ENCODE data around the gene ADIPOR2. TPM values are rescaled to one million over a fixed set of nuclear protein-coding genes. Genes with fewer than 3 reads are reported as not detected.

Gene ADIPOR2
- total and polyA plus RNA-seq, 4 donors, result 14.8 to 50.5 (median 31.7) TPM

DNA sequence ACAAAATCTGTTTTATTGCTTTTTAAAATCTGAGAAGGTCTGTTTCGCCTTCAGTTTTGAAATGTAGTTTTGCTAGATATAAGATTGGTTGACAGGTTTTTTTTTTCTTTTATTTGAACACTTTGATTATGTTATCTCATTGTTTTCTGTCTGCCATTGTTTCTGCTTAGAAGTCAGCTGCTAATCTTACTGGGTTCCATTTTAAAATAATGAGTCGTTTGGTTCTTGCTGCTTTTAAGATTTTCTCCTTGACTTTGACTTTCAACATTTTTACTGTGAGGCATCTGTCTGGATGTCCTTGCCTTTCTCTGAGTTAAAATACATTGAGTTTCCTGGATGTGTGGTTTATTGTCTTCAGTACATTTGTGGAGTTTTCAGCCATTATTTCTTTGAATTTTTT is 56.7 kb downstream of the ADIPOR2 start:
- ATAC-seq (ENCODE audit: low FRiP score) (no peak), DNase-seq (no peak)
- Histone ChIP-seq H3K9me3 (ENCODE audit: control insufficient read depth, low read length) (no peaks in the 10 kb centered on the region), H3K36me3 (ENCODE audit: control insufficient read depth in 1 of 2, insufficient read depth in 2 of 2, low read length in 1 of 2) (no peaks in the 10 kb centered on the region), H3K27me3 (ENCODE audit: control insufficient read depth in 1 of 2, insufficient read depth in 2 of 2, low read length in 1 of 2) (no peaks in the 10 kb centered on the region), H3K4me3 (ENCODE audit: low read length in 2 of 2) (no peak overlapping the region), H3K4me1 (ENCODE audit: control insufficient read depth in 1 of 2, insufficient read depth in 2 of 2, low read length in 2 of 2) (no peaks in the 10 kb centered on the region), H3K27ac (ENCODE audit: low read depth in 1 of 2, low read length in 2 of 2) (no peak overlapping the region)
- WGBS, 2 donors, result 97% methylated on average over 2 of the region's 2 CpGs
- intact Hi-C loops (cut with DNase I), result no loop called here

DNA sequence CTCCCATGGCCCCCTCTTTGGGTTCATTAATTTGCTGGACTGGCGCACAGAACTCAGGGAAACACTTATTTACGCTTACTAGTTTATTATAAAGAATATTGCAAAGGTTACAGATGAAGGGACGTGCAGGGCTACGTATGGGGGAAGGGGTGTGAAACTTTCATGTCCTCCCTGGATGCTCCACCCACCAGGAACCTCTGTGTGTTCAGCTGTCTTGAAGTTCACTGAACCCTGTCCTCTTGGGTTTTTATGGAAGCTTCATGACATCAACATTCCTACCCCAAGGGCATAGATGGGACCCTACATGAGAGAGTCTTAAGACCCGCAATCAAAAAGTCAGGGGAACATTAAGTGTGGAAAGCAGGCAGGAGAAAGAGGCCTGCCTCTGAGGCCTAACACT is 58.1 kb downstream of the ADIPOR2 start:
- ATAC-seq (ENCODE audit: low FRiP score), result no peak
- no peak overlapping the region for H3K4me3 ChIP-seq (ENCODE audit: low read length in 2 of 2)
- whole genome bisulfite sequencing, 2 donors, result 98% methylated on average over 5 of the region's 5 CpGs
- intact Hi-C loops (cut with DNase I), result no loop called here
- no peaks in the 10 kb centered on the region for H3K36me3 ChIP-seq (ENCODE audit: control insufficient read depth in 1 of 2, insufficient read depth in 2 of 2, low read length in 1 of 2)
- H3K4me1 ChIP-seq (ENCODE audit: control insufficient read depth in 1 of 2, insufficient read depth in 2 of 2, low read length in 2 of 2), result no peaks in the 10 kb centered on the region
- H3K27me3 ChIP-seq (ENCODE audit: control insufficient read depth in 1 of 2, insufficient read depth in 2 of 2, low read length in 1 of 2), result no peaks in the 10 kb centered on the region
- no peak for DNase-seq
- no peaks in the 10 kb centered on the region for H3K9me3 ChIP-seq (ENCODE audit: control insufficient read depth, low read length)
- H3K27ac ChIP-seq (ENCODE audit: low read depth in 1 of 2, low read length in 2 of 2), result no peak overlapping the region

GRCh38 chr12:1750300-1750699 is 59.4 kb downstream of the ADIPOR2 start:
- intact Hi-C loops (cut with DNase I), result no loop called here
- H3K4me3 ChIP-seq (ENCODE audit: low read length in 2 of 2), result no peak overlapping the region
- 96 to 98% methylated on average over 3 of the region's 3 CpGs for WGBS, 2 donors
- no peaks in the 10 kb centered on the region for H3K36me3 ChIP-seq (ENCODE audit: control insufficient read depth in 1 of 2, insufficient read depth in 2 of 2, low read length in 1 of 2)
- H3K27me3 ChIP-seq (ENCODE audit: control insufficient read depth in 1 of 2, insufficient read depth in 2 of 2, low read length in 1 of 2), result no peaks in the 10 kb centered on the region
- H3K4me1 ChIP-seq (ENCODE audit: control insufficient read depth in 1 of 2, insufficient read depth in 2 of 2, low read length in 2 of 2), result no peaks in the 10 kb centered on the region
- no peaks in the 10 kb centered on the region for H3K9me3 ChIP-seq (ENCODE audit: control insufficient read depth, low read length)
- no peak for ATAC-seq (ENCODE audit: low FRiP score)
- H3K27ac ChIP-seq (ENCODE audit: low read depth in 1 of 2, low read length in 2 of 2), result no peak overlapping the region
- no peak for DNase-seq

DNA sequence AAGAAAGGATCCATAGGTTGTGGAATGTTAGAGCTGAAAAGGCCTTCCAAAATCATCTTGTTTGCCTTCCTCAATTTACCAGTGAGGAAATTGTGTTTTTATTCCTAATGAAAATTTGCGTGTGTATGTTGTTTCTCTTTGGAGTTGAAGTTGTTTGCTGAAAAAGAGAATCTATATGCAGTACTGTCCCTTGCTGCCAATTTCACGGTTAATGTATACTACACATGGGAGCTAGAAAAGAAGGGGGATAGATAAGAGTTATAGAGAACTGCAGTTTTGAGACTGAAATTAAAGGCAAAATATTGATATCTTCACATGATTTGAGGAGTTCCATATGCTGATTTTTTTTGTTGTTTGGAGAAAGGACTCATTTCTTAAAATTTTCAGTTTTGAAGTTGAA is 67.5 kb downstream of the ADIPOR2 start:
- Histone ChIP-seq H3K4me3 (ENCODE audit: low read length in 2 of 2) (no peak overlapping the region), H3K27ac (ENCODE audit: low read depth in 1 of 2, low read length in 2 of 2) (no peak overlapping the region), H3K4me1 (ENCODE audit: control insufficient read depth in 1 of 2, insufficient read depth in 2 of 2, low read length in 2 of 2) (peaks cover 0 to 7% of the 10 kb centered on the region in 2 donors), H3K27me3 (ENCODE audit: control insufficient read depth in 1 of 2, insufficient read depth in 2 of 2, low read length in 1 of 2) (no peaks in the 10 kb centered on the region), H3K9me3 (ENCODE audit: control insufficient read depth, low read length) (no peaks in the 10 kb centered on the region), H3K36me3 (ENCODE audit: control insufficient read depth in 1 of 2, insufficient read depth in 2 of 2, low read length in 1 of 2) (no peaks in the 10 kb centered on the region)
- 89 to 94% methylated on average over 2 of the region's 2 CpGs for WGBS, 2 donors
- no peak for ATAC-seq (ENCODE audit: low FRiP score)
- DNase-seq, result no peak
- intact Hi-C loops (cut with DNase I), result no loop called here

DNA sequence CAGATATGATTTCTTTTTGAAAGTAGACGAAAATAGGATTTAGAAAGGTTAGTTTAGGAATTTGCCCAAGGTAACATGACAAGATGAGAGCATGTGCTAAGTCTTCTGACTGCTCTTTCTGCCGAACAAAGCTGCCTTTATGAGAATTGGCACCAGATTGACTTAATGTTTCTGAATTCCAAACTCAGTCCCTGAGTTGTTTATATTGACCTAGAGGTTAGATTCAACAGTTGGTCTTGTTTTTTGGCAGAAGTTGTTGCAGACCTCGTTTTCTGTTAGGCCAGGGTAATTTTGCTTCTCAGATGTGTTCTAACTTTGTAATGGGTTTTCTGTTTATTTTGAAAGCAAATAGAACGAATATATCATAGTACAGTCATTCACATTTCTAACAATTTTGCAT is 68.0 kb downstream of the ADIPOR2 start:
- no peak for ATAC-seq (ENCODE audit: low FRiP score)
- H3K27me3 ChIP-seq (ENCODE audit: control insufficient read depth in 1 of 2, insufficient read depth in 2 of 2, low read length in 1 of 2), result no peaks in the 10 kb centered on the region
- H3K4me1 ChIP-seq (ENCODE audit: control insufficient read depth in 1 of 2, insufficient read depth in 2 of 2, low read length in 2 of 2), result peaks cover 0 to 7% of the 10 kb centered on the region in 2 donors
- no peak for DNase-seq
- no peak overlapping the region for H3K27ac ChIP-seq (ENCODE audit: low read depth in 1 of 2, low read length in 2 of 2)
- intact Hi-C loops (cut with DNase I), result no loop called here
- WGBS, 2 donors, result 6 to 11% methylated on average over 4 of the region's 4 CpGs
- no peaks in the 10 kb centered on the region for H3K9me3 ChIP-seq (ENCODE audit: control insufficient read depth, low read length)
- no peak overlapping the region for H3K4me3 ChIP-seq (ENCODE audit: low read length in 2 of 2)
- no peaks in the 10 kb centered on the region for H3K36me3 ChIP-seq (ENCODE audit: control insufficient read depth in 1 of 2, insufficient read depth in 2 of 2, low read length in 1 of 2)

- Histone ChIP-seq H3K4me1 (ENCODE audit: control insufficient read depth in 1 of 2, insufficient read depth in 2 of 2, low read length in 2 of 2) (peaks cover 0 to 7% of the 10 kb centered on the region in 2 donors), H3K9me3 (ENCODE audit: control insufficient read depth, low read length) (no peaks in the 10 kb centered on the region), H3K36me3 (ENCODE audit: control insufficient read depth in 1 of 2, insufficient read depth in 2 of 2, low read length in 1 of 2) (no peaks in the 10 kb centered on the region), H3K27ac (ENCODE audit: low read depth in 1 of 2, low read length in 2 of 2) (no peak overlapping the region), H3K4me3 (ENCODE audit: low read length in 2 of 2) (no peak overlapping the region), H3K27me3 (ENCODE audit: control insufficient read depth in 1 of 2, insufficient read depth in 2 of 2, low read length in 1 of 2) (no peaks in the 10 kb centered on the region)
- intact Hi-C loops (cut with DNase I), result no loop called here
- ATAC-seq (ENCODE audit: low FRiP score) (no peak), DNase-seq (no peak)
- 94% methylated on average over 2 of the region's 2 CpGs for WGBS, 2 donors
Measured at GRCh38 chr12:1760566-1761382, 69.9 kb downstream of the ADIPOR2 start.

DNA sequence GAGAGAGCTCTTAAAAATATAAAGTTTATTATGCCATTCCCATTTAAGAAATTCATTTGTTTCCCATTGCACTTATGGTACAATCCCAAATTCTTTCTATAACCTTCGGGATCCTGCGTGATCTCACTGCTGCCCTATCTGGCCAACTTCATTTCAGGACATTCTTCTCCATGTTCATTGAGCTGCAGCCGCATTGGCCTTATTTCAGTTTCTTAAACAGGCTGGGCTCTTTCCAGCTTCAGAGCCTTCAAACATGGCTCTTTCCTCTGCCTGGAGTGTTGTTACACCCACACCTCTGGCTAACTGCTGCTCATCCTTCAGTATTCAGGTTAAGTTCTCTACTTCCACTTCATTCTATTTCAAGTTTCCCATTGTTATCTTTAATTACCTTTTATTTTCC is 71.0 kb downstream of the ADIPOR2 start:
- ATAC-seq (ENCODE audit: low FRiP score) (no peak), DNase-seq (no peak)
- Histone ChIP-seq H3K36me3 (ENCODE audit: control insufficient read depth in 1 of 2, insufficient read depth in 2 of 2, low read length in 1 of 2) (no peaks in the 10 kb centered on the region), H3K27me3 (ENCODE audit: control insufficient read depth in 1 of 2, insufficient read depth in 2 of 2, low read length in 1 of 2) (no peaks in the 10 kb centered on the region), H3K27ac (ENCODE audit: low read depth in 1 of 2, low read length in 2 of 2) (no peak overlapping the region), H3K9me3 (ENCODE audit: control insufficient read depth, low read length) (no peaks in the 10 kb centered on the region), H3K4me1 (ENCODE audit: control insufficient read depth in 1 of 2, insufficient read depth in 2 of 2, low read length in 2 of 2) (peaks cover 0 to 3% of the 10 kb centered on the region in 2 donors), H3K4me3 (ENCODE audit: low read length in 2 of 2) (no peak overlapping the region)
- intact Hi-C loops (cut with DNase I), result no loop called here
- WGBS, 2 donors, result 57 to 64% methylated on average over 3 of the region's 3 CpGs

- DNase-seq (no peak), ATAC-seq (ENCODE audit: low FRiP score) (no peak)
- H3K27me3 ChIP-seq (ENCODE audit: control insufficient read depth in 1 of 2, insufficient read depth in 2 of 2, low read length in 1 of 2), result no peaks in the 10 kb centered on the region
- no peaks in the 10 kb centered on the region for H3K36me3 ChIP-seq (ENCODE audit: control insufficient read depth in 1 of 2, insufficient read depth in 2 of 2, low read length in 1 of 2)
- no peaks in the 10 kb centered on the region for H3K9me3 ChIP-seq (ENCODE audit: control insufficient read depth, low read length)
- intact Hi-C loops (cut with DNase I), result no loop called here
- 79 to 85% methylated on average over 2 of the region's 2 CpGs for WGBS, 2 donors
- no peak overlapping the region for H3K4me3 ChIP-seq (ENCODE audit: low read length in 2 of 2)
- peaks cover 0 to 4% of the 10 kb centered on the region in 2 donors for H3K4me1 ChIP-seq (ENCODE audit: control insufficient read depth in 1 of 2, insufficient read depth in 2 of 2, low read length in 2 of 2)
- H3K27ac ChIP-seq (ENCODE audit: low read depth in 1 of 2, low read length in 2 of 2), result no peak overlapping the region
Measured at GRCh38 chr12:1763153-1763552, 72.3 kb downstream of the ADIPOR2 start.

- H3K4me3 ChIP-seq (ENCODE audit: low read length in 2 of 2), result no peak overlapping the region
- ATAC-seq (ENCODE audit: low FRiP score) (no peak), DNase-seq (no peak)
- H3K27me3 ChIP-seq (ENCODE audit: control insufficient read depth in 1 of 2, insufficient read depth in 2 of 2, low read length in 1 of 2), result no peaks in the 10 kb centered on the region
- no peaks in the 10 kb centered on the region for H3K9me3 ChIP-seq (ENCODE audit: control insufficient read depth, low read length)
- WGBS, 2 donors, result 85 to 86% methylated on average over 1 of the region's 1 CpG
- H3K36me3 ChIP-seq (ENCODE audit: control insufficient read depth in 1 of 2, insufficient read depth in 2 of 2, low read length in 1 of 2), result no peaks in the 10 kb centered on the region
- peaks cover 0 to 4% of the 10 kb centered on the region in 2 donors for H3K4me1 ChIP-seq (ENCODE audit: control insufficient read depth in 1 of 2, insufficient read depth in 2 of 2, low read length in 2 of 2)
- H3K27ac ChIP-seq (ENCODE audit: low read depth in 1 of 2, low read length in 2 of 2), result no peak overlapping the region
- intact Hi-C loops (cut with DNase I), result no loop called here
Measured at GRCh38 chr12:1766110-1766509, 75.2 kb downstream of the ADIPOR2 start.
